Adrenal gland (tissue), 12 donors: ENCODE data around the gene PLEKHA7. TPM values are rescaled to one million over a fixed set of nuclear protein-coding genes. Genes with fewer than 3 reads are reported as not detected.

Experiments used
- DNase-seq, 7 donors: peaks; one replicate each; pipeline ENCODE4 v3.0.0-alpha.2; 2019 to 2020
- H3K27ac ChIP-seq, 5 donors: fragments of 200-600 bp; sonication (generic) in 4 of 5; 1 replicate in 3 of 5; 2 replicates in 2 of 5; pipeline versions ENCODE4 v1.5.1 to v1.8.0; 2016 to 2020; ENCODE audit warnings: mild to moderate bottlenecking in 1 of 5
- H3K27me3 ChIP-seq: fragments of 200-600 bp; 2 replicates; pipeline ENCODE4 v1.8.0; 2021
- H3K36me3 ChIP-seq, 2 donors: fragments of 200-600 bp; replicated peaks in 1 of 2; 1 replicate in 1 of 2; 2 replicates in 1 of 2; pipeline versions ENCODE4 v1.5.1 to v1.8.0; 2018 to 2022
- H3K4me1 ChIP-seq, 2 donors: fragments of 200-600 bp; replicated peaks in 1 of 2; 1 replicate in 1 of 2; 2 replicates in 1 of 2; pipeline versions ENCODE4 v1.5.1 to v1.8.0; 2018 to 2021
- H3K4me3 ChIP-seq, 4 donors: fragments of 200-600 bp; sonication (generic) in 3 of 4; one replicate each; pipeline ENCODE4 v1.5.1; 2016 to 2018
- H3K9me3 ChIP-seq, 3 donors: fragments of 200-600 bp; sonication (generic) in 1 of 3; replicated peaks in 1 of 3; 1 replicate in 2 of 3; 2 replicates in 1 of 3; pipeline versions ENCODE4 v1.5.1 to v1.8.0; 2016 to 2021
- CTCF ChIP-seq, 6 experiments: fragments of 450-650 bp in 4 of 6; fragments of 200-600 bp in 2 of 6; sonication (generic) in 1 of 6; IDR thresholded peaks; 1 replicate in 5 of 6; 2 replicates in 1 of 6; pipeline versions ENCODE4 v1.5.1 to v1.8.0; 2016 to 2021; ENCODE audit warnings: antibody characterized with exemption in 6 of 6, mild to moderate bottlenecking in 2 of 6, moderate library complexity in 1 of 6
- POLR2A ChIP-seq, 2 donors: fragments of 450-650 bp; IDR thresholded peaks; one replicate each; pipeline ENCODE4 v1.6.1; 2017; ENCODE audit warnings: antibody characterized with exemption in 2 of 2, mild to moderate bottlenecking in 2 of 2, moderate library complexity in 1 of 2
- WGBS, 4 donors: extraction: QIAGEN DNeasy Blood & Tissue Kit in 2 of 4; methylation state at CpG; one replicate each; pipeline versions ENCODE4 v1.1.5 to v1.1.7; 2013 to 2017; 5-methylcytosine and 5-hydroxymethylcytosine counted together
- intact Hi-C, 2 donors: fragments of 100-400 bp; cut with DNase I; formaldehyde crosslinking; loops; one replicate each; pipeline versions ENCODE4 v1.14.1 to v1.15.0; 2022 to 2023
- polyA plus RNA-seq, 3 donors: library from polyadenylated mRNA; stranded (reverse); fragments of 200-250 nt in 2 of 3; fragments of 350-450 nt in 1 of 3; fragmentation: Illumina TruSeq in 1 of 3; extraction: RNeasy Lipid Tissue Mini Kit (QIAGEN cat#74804) in 1 of 3; gene quantifications; one replicate each; pipeline ENCODE4 v1.2.3, GENCODE V29; 2013 to 2014
- total RNA-seq, 9 donors: library from RNA; depleted of rRNA in 4 of 9; stranded (reverse); fragments of >200 nt in 4 of 9; fragments of 120-200 nt in 1 of 9; fragmentation: NEBNext Ultra II Directional in 1 of 9; extraction: Animal tissue kit (Norgen Biotek cat#: 25700) in 1 of 9; gene quantifications; one replicate each; pipeline versions ENCODE4 v1.1.0 to v1.2.4, GENCODE V29; 2013 to 2023
- donor health status: healthy with polysubstance abuse.
- donor health status: Bipolar disorder and iron deficiency.
- donor health status: DM: yes; HTN: yes; CAD: no.
- donor health status: DM: no; HTN: no; CAD: no.
- donor health status: DM: no; HTN: no; CAD: no.
- donor health status: DM: yes; HTN: yes; CAD: no.

PLEKHA7 gene
- total and polyA plus RNA-seq, 12 donors: 0.54 to 23.7 (median 2.7) TPM

DNA sequence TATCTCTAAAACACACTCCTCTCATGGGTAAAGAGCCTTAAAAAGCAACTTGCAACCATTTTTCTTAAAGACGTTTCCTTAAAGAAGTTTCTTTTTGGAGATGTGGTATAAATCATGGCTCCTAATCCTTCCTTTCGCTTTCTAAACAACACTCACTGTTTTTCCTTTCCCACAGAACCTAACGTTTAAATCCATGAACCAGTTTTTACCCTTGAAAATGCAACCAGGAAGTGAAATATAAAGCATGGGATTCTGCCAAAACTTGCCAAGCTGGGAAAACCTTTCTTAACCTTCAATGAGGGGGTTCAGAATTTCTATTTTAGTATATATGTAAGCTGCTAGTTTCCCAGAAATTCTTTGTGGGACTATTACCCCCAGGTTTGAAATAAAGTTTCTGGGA, 8.6 kb downstream of the PLEKHA7 start:
- TF ChIP-seq POLR2A (IDR thresholded peaks at IDR 0.05) (no peak), CTCF (IDR thresholded peaks at IDR 0.05) (no peak)
- Histone ChIP-seq H3K36me3 (no peaks in the 10 kb centered on the region), H3K4me3 (no peak overlapping the region), H3K27me3 (no peaks in the 10 kb centered on the region), H3K27ac (no peak overlapping the region), H3K4me1 (no peaks in the 10 kb centered on the region), H3K9me3 (no peaks in the 10 kb centered on the region)
- no peak for DNase-seq
- intact Hi-C loops: no loop called here
- 14 to 34% (median 23%) methylated on average over 3 of the region's 3 CpGs for WGBS, 4 donors

GRCh38 chr11:17004486-17005148, 9.6 kb downstream of the PLEKHA7 start:
- Histone ChIP-seq H3K36me3 (no peaks in the 10 kb centered on the region), H3K4me1 (no peaks in the 10 kb centered on the region), H3K27me3 (no peaks in the 10 kb centered on the region), H3K27ac (no peak overlapping the region), H3K4me3 (no peak overlapping the region), H3K9me3 (no peaks in the 10 kb centered on the region)
- no peak for DNase-seq
- TF ChIP-seq POLR2A (IDR thresholded peaks at IDR 0.05) (no peak), CTCF (IDR thresholded peaks at IDR 0.05) (no peak)
- intact Hi-C loops: no loop called here
- 79 to 82% (median 79%) methylated on average over 7 of the region's 7 CpGs for WGBS, 4 donors

DNA sequence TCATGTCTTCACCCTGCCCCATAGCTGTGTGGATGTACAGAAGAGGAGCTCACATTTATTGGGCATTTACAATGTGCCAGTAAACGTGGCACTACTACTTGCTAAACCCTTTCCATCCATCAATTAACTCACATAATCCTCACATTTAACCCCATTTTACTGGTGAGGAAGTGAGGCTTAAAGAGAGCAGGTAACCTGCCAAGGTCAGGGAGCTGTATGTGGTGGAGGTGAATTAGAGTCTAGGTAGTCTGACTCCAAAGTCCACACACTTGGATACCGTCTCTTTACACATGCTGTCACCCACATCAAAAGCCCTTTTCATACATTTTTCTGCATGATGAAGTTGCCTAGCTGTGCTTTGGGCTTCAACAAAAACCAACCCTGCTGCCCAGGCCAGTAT, 10.8 kb downstream of the PLEKHA7 start:
- H3K9me3 ChIP-seq: no peaks in the 10 kb centered on the region
- no peak for DNase-seq
- H3K27me3 ChIP-seq: no peaks in the 10 kb centered on the region
- H3K27ac ChIP-seq: no peak overlapping the region
- no peak overlapping the region for H3K4me3 ChIP-seq
- no peaks in the 10 kb centered on the region for H3K4me1 ChIP-seq
- TF ChIP-seq POLR2A (IDR thresholded peaks at IDR 0.05): no peak
- no peak for TF ChIP-seq CTCF (IDR thresholded peaks at IDR 0.05)
- H3K36me3 ChIP-seq: no peaks in the 10 kb centered on the region
- intact Hi-C loops: no loop called here
- 78 to 90% (median 83%) methylated on average over 2 of the region's 2 CpGs for WGBS, 4 donors

DNA sequence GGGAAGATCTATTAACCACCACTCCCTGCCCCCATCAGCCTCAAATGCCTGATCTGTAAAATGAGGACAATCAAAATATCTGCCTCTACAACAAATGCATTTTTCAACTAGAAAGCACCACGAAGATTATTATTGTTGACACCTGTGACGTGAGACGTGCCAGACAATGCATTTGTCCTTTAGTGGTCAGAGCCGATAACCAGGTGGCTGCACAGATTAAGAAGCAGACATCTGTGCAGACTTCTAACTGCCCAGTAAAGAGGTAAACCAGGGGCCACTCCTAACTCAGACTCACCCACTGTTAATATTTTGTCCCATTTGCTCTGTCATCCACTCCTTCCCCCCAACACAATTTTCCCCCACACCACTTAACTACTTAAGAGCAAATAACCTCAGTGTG, 11.7 kb downstream of the PLEKHA7 start:
- WGBS, 4 donors: 85 to 95% (median 90%) methylated on average over 4 of the region's 4 CpGs
- H3K4me1 ChIP-seq: no peaks in the 10 kb centered on the region
- no peak for DNase-seq
- TF ChIP-seq POLR2A (IDR thresholded peaks at IDR 0.05) (no peak), CTCF (IDR thresholded peaks at IDR 0.05) (no peak)
- no peaks in the 10 kb centered on the region for H3K9me3 ChIP-seq
- intact Hi-C loops: no loop called here
- no peak overlapping the region for H3K27ac ChIP-seq
- H3K36me3 ChIP-seq: no peaks in the 10 kb centered on the region
- no peaks in the 10 kb centered on the region for H3K27me3 ChIP-seq
- H3K4me3 ChIP-seq: no peak overlapping the region
